ENCODE results near the gene C2CD4D.
"Not testable (repeated sequence)": the region's sequence is repeated elsewhere in the genome, so short reads cannot be mapped to it uniquely, and the experiment has no call there.

C2CD4D gene

GRCh38 chr1:151885479-151885878 lies 45.9 kb upstream of the C2CD4D start:
- no peaks in the 10 kb centered on the region for H3K36me3 ChIP-seq (ENCODE audit: insufficient read depth, low read length)
- no peaks in the 10 kb centered on the region for H4K20me1 ChIP-seq (ENCODE audit: insufficient read depth, low read length)
- no peaks in the 10 kb centered on the region for H3K27me3 ChIP-seq (ENCODE audit: insufficient read depth, low read length, poor library complexity)
- no peak overlapping the region for H3K4me2 ChIP-seq (ENCODE audit: insufficient read depth, low read length)
- H3K79me2 ChIP-seq (ENCODE audit: insufficient read depth, low read length): no peaks in the 10 kb centered on the region
- no peaks in the 10 kb centered on the region for H3K4me1 ChIP-seq (ENCODE audit: insufficient read depth, low read length)
- no peak overlapping the region for H3K27ac ChIP-seq (ENCODE audit: low read length)
- no peak overlapping the region for H3K9ac ChIP-seq (ENCODE audit: low read depth, low read length)
- ATAC-seq (ENCODE audit: insufficient read depth, low read depth) (no peak), DNase-seq (no peak)
- TF ChIP-seq EZH2 (IDR thresholded peaks at IDR 0.05; ENCODE audit: borderline replicate concordance, low read depth, low read length, severe bottlenecking) (no peak), CTCF (IDR thresholded peaks at IDR 0.05; ENCODE audit: borderline replicate concordance, extremely low read depth, low read length, poor library complexity, severe bottlenecking) (no peak)
- H2AFZ ChIP-seq (ENCODE audit: low read depth, low read length): no peak overlapping the region
- no peaks in the 10 kb centered on the region for H3K9me3 ChIP-seq (ENCODE audit: insufficient read depth, low read length, severe bottlenecking)
- H3K4me3 ChIP-seq (ENCODE audit: low read depth in 1 of 2, low read length in 2 of 2): no peak overlapping the region

- not testable (repeated sequence) for H4K20me1 ChIP-seq (ENCODE audit: insufficient read depth, low read length); H2AFZ ChIP-seq (ENCODE audit: low read depth, low read length); H3K27ac ChIP-seq (ENCODE audit: low read length); H3K9ac ChIP-seq (ENCODE audit: low read depth, low read length); ATAC-seq (ENCODE audit: insufficient read depth, low read depth); H3K4me2 ChIP-seq (ENCODE audit: insufficient read depth, low read length); H3K79me2 ChIP-seq (ENCODE audit: insufficient read depth, low read length); DNase-seq; H3K4me3 ChIP-seq (ENCODE audit: low read depth in 1 of 2, low read length in 2 of 2); H3K36me3 ChIP-seq (ENCODE audit: insufficient read depth, low read length); H3K4me1 ChIP-seq (ENCODE audit: insufficient read depth, low read length); H3K9me3 ChIP-seq (ENCODE audit: insufficient read depth, low read length, severe bottlenecking); H3K27me3 ChIP-seq (ENCODE audit: insufficient read depth, low read length, poor library complexity)
Observed at GRCh38 chr1:151884879-151885278, 45.3 kb upstream of the C2CD4D start.

- not testable (repeated sequence) for DNase-seq; H2AFZ ChIP-seq (ENCODE audit: low read depth, low read length); H3K27me3 ChIP-seq (ENCODE audit: insufficient read depth, low read length, poor library complexity); H3K27ac ChIP-seq (ENCODE audit: low read length); H3K36me3 ChIP-seq (ENCODE audit: insufficient read depth, low read length); H3K4me1 ChIP-seq (ENCODE audit: insufficient read depth, low read length); H3K4me3 ChIP-seq (ENCODE audit: low read depth in 1 of 2, low read length in 2 of 2); H3K9ac ChIP-seq (ENCODE audit: low read depth, low read length); H3K79me2 ChIP-seq (ENCODE audit: insufficient read depth, low read length); H3K9me3 ChIP-seq (ENCODE audit: insufficient read depth, low read length, severe bottlenecking); ATAC-seq (ENCODE audit: insufficient read depth, low read depth); H3K4me2 ChIP-seq (ENCODE audit: insufficient read depth, low read length); H4K20me1 ChIP-seq (ENCODE audit: insufficient read depth, low read length)
Observed at GRCh38 chr1:151884445-151884844, 44.8 kb upstream of the C2CD4D start.

- H3K36me3 ChIP-seq (ENCODE audit: insufficient read depth, low read length); ATAC-seq (ENCODE audit: insufficient read depth, low read depth); DNase-seq; H3K4me3 ChIP-seq (ENCODE audit: low read depth in 1 of 2, low read length in 2 of 2); H3K9ac ChIP-seq (ENCODE audit: low read depth, low read length); H3K79me2 ChIP-seq (ENCODE audit: insufficient read depth, low read length); H3K4me1 ChIP-seq (ENCODE audit: insufficient read depth, low read length); H3K27ac ChIP-seq (ENCODE audit: low read length); H4K20me1 ChIP-seq (ENCODE audit: insufficient read depth, low read length); H3K9me3 ChIP-seq (ENCODE audit: insufficient read depth, low read length, severe bottlenecking); H2AFZ ChIP-seq (ENCODE audit: low read depth, low read length); H3K4me2 ChIP-seq (ENCODE audit: insufficient read depth, low read length); H3K27me3 ChIP-seq (ENCODE audit: insufficient read depth, low read length, poor library complexity): not testable (repeated sequence)
Observed at GRCh38 chr1:151883898-151884297, 44.3 kb upstream of the C2CD4D start.

GRCh38 chr1:151882918-151883317 lies 43.3 kb upstream of the C2CD4D start:
- H4K20me1 ChIP-seq (ENCODE audit: insufficient read depth, low read length); H3K27ac ChIP-seq (ENCODE audit: low read length); ATAC-seq (ENCODE audit: insufficient read depth, low read depth); DNase-seq; H3K9me3 ChIP-seq (ENCODE audit: insufficient read depth, low read length, severe bottlenecking); H3K36me3 ChIP-seq (ENCODE audit: insufficient read depth, low read length); H3K4me1 ChIP-seq (ENCODE audit: insufficient read depth, low read length); H3K79me2 ChIP-seq (ENCODE audit: insufficient read depth, low read length); H3K4me2 ChIP-seq (ENCODE audit: insufficient read depth, low read length); H3K9ac ChIP-seq (ENCODE audit: low read depth, low read length); H2AFZ ChIP-seq (ENCODE audit: low read depth, low read length); H3K4me3 ChIP-seq (ENCODE audit: low read depth in 1 of 2, low read length in 2 of 2); H3K27me3 ChIP-seq (ENCODE audit: insufficient read depth, low read length, poor library complexity): not testable (repeated sequence)

Data from DND-41 (cell line).